IMR-90 (cell line): ENCODE measurements around the gene ASS1. TPM values are rescaled to one million over a fixed set of nuclear protein-coding genes. Genes with fewer than 3 reads are reported as not detected.
"Not testable (repeated sequence)": the region's sequence is repeated elsewhere in the genome, so short reads cannot be mapped to it uniquely, and the experiment has no call there.

ENCODE experiments used
- ATAC-seq: fragments of 200-7000 bp; cut with Tn5 transposase; 2 replicates; pipeline ENCODE4 v1.9.1; 2020; ENCODE audit warnings: low read depth, mild to moderate bottlenecking, moderate library complexity
- BruUV-seq: library from RNA; stranded (reverse); fragments of 400-500 nt; replicated peaks from 2 replicates; lab custom pipeline; 2021; lab: Mats Ljungman, UMichigan
- CTCF ChIA-PET: fragments of 300-600 bp; formaldehyde crosslinking; extraction: SDS; loops from one replicate; lab custom pipeline; 2021; ENCODE audit warnings: antibody characterized with exemption; lab: Yijun Ruan, JAX
- POLR2A ChIA-PET: fragments of 300-600 bp; sonication (Branson Sonifier 250); formaldehyde crosslinking; loops from one replicate; lab custom pipeline; 2022; ENCODE audit warnings: antibody characterized with exemption; ENCODE audit not compliant: unreplicated experiment; lab: Charles Lee
- DNase-seq: peaks from one replicate; pipeline ENCODE4 v3.0.0; 2013
- H2AFZ ChIP-seq: replicated peaks from 2 replicates; pipeline ENCODE3; 2013; ENCODE audit warnings: low read length, mild to moderate bottlenecking; ENCODE audit not compliant: poor library complexity
- H2AK5ac ChIP-seq: 2 replicates; pipeline ENCODE4 v1.6.1; 2013; ENCODE audit warnings: low read depth, low read length, inconsistent platforms
- H2AK9ac ChIP-seq: replicated peaks from 2 replicates; pipeline ENCODE3; 2013; ENCODE audit warnings: mild to moderate bottlenecking, low read depth, low read length, moderate library complexity; ENCODE audit not compliant: poor library complexity
- H2BK120ac ChIP-seq: 2 replicates; pipeline ENCODE4 v1.6.1; 2013; ENCODE audit warnings: low read depth, low read length, inconsistent platforms
- H2BK15ac ChIP-seq: 3 replicates; pipeline ENCODE4 v1.6.1; 2013; ENCODE audit warnings: low read depth, low read length, inconsistent platforms
- H2BK20ac ChIP-seq: 2 replicates; pipeline ENCODE4 v1.6.1; 2013; ENCODE audit warnings: low read depth, mild to moderate bottlenecking, inconsistent platforms, low read length, moderate library complexity
- H2BK5ac ChIP-seq: 2 replicates; pipeline ENCODE4 v1.6.1; 2013; ENCODE audit warnings: mild to moderate bottlenecking, low read depth, low read length, inconsistent platforms; ENCODE audit not compliant: poor library complexity, severe bottlenecking
- H3K14ac ChIP-seq: replicated peaks from 2 replicates; pipeline ENCODE4 v1.6.1; 2013; ENCODE audit warnings: low read depth, low read length, inconsistent platforms
- H3K18ac ChIP-seq: 2 replicates; pipeline ENCODE4 v1.6.1; 2013; ENCODE audit warnings: low read depth, low read length, control low read depth
- H3K23ac ChIP-seq: 2 replicates; pipeline ENCODE4 v1.6.1; 2013; ENCODE audit warnings: low read depth, low read length, inconsistent platforms
- H3K27ac ChIP-seq: 2 replicates; pipeline ENCODE4 v1.5.1; 2013; ENCODE audit warnings: mild to moderate bottlenecking, control low read depth, low read length; ENCODE audit not compliant: insufficient read depth
- H3K27me3 ChIP-seq: 2 replicates; pipeline ENCODE4 v1.6.1; 2013; ENCODE audit warnings: low read length; ENCODE audit not compliant: control insufficient read depth, insufficient read depth
- H3K36me3 ChIP-seq: 2 replicates; pipeline ENCODE4 v1.6.1; 2013; ENCODE audit warnings: low read length, mixed read lengths; ENCODE audit not compliant: control insufficient read depth, insufficient read depth
- H3K4ac ChIP-seq: 2 replicates; pipeline ENCODE4 v1.6.1; 2013; ENCODE audit warnings: low read depth, low read length, inconsistent platforms
- H3K4me1 ChIP-seq: 2 replicates; pipeline ENCODE4 v1.6.1; 2013; ENCODE audit warnings: low read length, mixed read lengths; ENCODE audit not compliant: control insufficient read depth, insufficient read depth
- H3K4me2 ChIP-seq: 2 replicates; pipeline ENCODE4 v1.6.1; 2013; ENCODE audit warnings: low read depth, mild to moderate bottlenecking, control low read depth, low read length, moderate library complexity
- H3K4me3 ChIP-seq: 2 replicates; pipeline ENCODE4 v1.5.1; 2013; ENCODE audit warnings: low read depth, mild to moderate bottlenecking, control low read depth, low read length, moderate library complexity; ENCODE audit not compliant: insufficient read depth
- H3K56ac ChIP-seq: 2 replicates; pipeline ENCODE4 v1.6.1; 2013; ENCODE audit warnings: low read length, inconsistent platforms; ENCODE audit not compliant: insufficient read depth; ENCODE audit errors: extremely low read depth
- H3K79me1 ChIP-seq, 2 experiments: 2 replicates each; pipeline ENCODE4 v1.6.1; 2013; ENCODE audit warnings: low read length in 2 of 2, inconsistent platforms in 1 of 2, low read depth in 1 of 2
- H3K9ac ChIP-seq: 2 replicates; pipeline ENCODE4 v1.6.1; 2013; ENCODE audit warnings: low read depth, low read length, control low read depth
- H3K9me1 ChIP-seq: 2 replicates; pipeline ENCODE4 v1.6.1; 2013; ENCODE audit warnings: low read length, inconsistent platforms; ENCODE audit not compliant: insufficient read depth
- H3K9me3 ChIP-seq: 2 replicates; pipeline ENCODE4 v1.6.1; 2013; ENCODE audit warnings: low read length; ENCODE audit not compliant: control insufficient read depth, insufficient read depth
- H4K20me1 ChIP-seq: 2 replicates; pipeline ENCODE4 v1.6.1; 2013; ENCODE audit warnings: low read length, inconsistent platforms; ENCODE audit not compliant: insufficient read depth
- H4K5ac ChIP-seq: 2 replicates; pipeline ENCODE4 v1.6.1; 2013; ENCODE audit warnings: mild to moderate bottlenecking, low read depth, low read length, control low read depth
- H4K8ac ChIP-seq, 2 experiments: 2 replicates each; pipeline ENCODE4 v1.6.1; 2013; ENCODE audit warnings: low read depth in 2 of 2, low read length in 2 of 2, control low read depth in 1 of 2, inconsistent platforms in 1 of 2
- H4K91ac ChIP-seq: 2 replicates; pipeline ENCODE4 v1.6.1; 2013; ENCODE audit warnings: low read depth, low read length, inconsistent platforms; ENCODE audit not compliant: insufficient read depth
- WGBS, 2 experiments: methylation state at CpG; one replicate each; pipeline versions ENCODE4 v1.1.5 to v1.1.7; 2013; ENCODE audit warnings: missing lambda C conversion rate in 2 of 2; ENCODE audit not compliant: insufficient read length in 1 of 2; ENCODE audit errors: extremely low coverage in 2 of 2; 5-methylcytosine and 5-hydroxymethylcytosine counted together
- dilution Hi-C: fragments of 300-500 bp; cut with HindIII; formaldehyde crosslinking; loops from one replicate; pipeline ENCODE4 v1.14.3; 2018; ENCODE audit warnings: low sequenced_read_pairs; ENCODE audit not compliant: unreplicated experiment
- in situ Hi-C: fragments of 300-500 bp; cut with MboI; formaldehyde crosslinking; loops from 3 replicates; pipeline ENCODE4 v1.14.3; 2019; ENCODE audit warnings: low sequenced_read_pairs, inconsistent platforms, mixed read lengths
- intact Hi-C: fragments of 100-400 bp; cut with micrococcal nuclease; formaldehyde crosslinking; loops from 2 replicates; pipeline ENCODE4 v1.10.0; 2022
- polyA plus RNA-seq, 3 experiments: library from polyadenylated mRNA; depleted of rRNA; stranded (reverse); fragments of >200 nt; gene quantifications; 2 replicates each; pipeline ENCODE4 v1.2.3, GENCODE V29; 2012; ENCODE audit warnings: low replicate concordance in 1 of 3
- total RNA-seq: library from RNA; depleted of rRNA; stranded (reverse); fragments of >200 nt; gene quantifications from 2 replicates; pipeline ENCODE4 v1.2.3, GENCODE V29; 2012

Gene ASS1
- total and polyA plus RNA-seq, 2 of the 4 experiments (the other 2 are of a cell fraction): 39.6 to 41.9 TPM

DNA sequence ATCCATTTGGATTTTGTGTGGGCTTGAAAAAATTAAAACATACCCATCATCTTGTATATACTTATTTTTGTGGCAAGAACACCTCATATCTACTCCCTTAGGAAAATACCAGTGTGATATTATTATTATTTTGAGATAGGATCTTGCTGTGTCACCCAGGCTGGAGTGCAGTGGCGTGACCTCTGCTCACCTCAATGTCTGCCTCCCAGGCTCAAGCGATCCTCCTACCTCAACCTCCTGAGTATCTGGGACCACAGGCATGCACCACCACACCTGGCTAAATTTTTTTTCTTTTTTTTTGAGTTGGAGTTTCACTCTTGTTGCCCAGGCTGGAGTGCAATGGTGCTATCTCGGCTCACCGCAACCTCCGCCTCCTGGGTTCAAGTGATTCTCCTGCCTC lies 10.1 kb upstream of the ASS1 start:
- ATAC-seq, CTCF ChIA-PET: not testable (repeated sequence)
- no CpG with 5 or more reads among the region's 5 CpGs for WGBS, 2 experiments

More for the DNA sequence above, 10.1 kb upstream of the ASS1 start:
- H4K91ac ChIP-seq, H3K18ac ChIP-seq, intact Hi-C loops, BruUV-seq, H3K56ac ChIP-seq, H3K23ac ChIP-seq, DNase-seq, H4K8ac ChIP-seq, H3K36me3 ChIP-seq, H2AK9ac ChIP-seq, H2BK120ac ChIP-seq, H3K27ac ChIP-seq, H2AK5ac ChIP-seq, H2BK20ac ChIP-seq, H4K20me1 ChIP-seq, H2BK15ac ChIP-seq, H4K5ac ChIP-seq, POLR2A ChIA-PET, dilution Hi-C loops, H3K9ac ChIP-seq, H3K9me1 ChIP-seq, H3K4me2 ChIP-seq, H3K79me1 ChIP-seq, H3K9me3 ChIP-seq, in situ Hi-C loops, H2BK5ac ChIP-seq, H3K4ac ChIP-seq, H2AFZ ChIP-seq, H3K14ac ChIP-seq, H3K4me1 ChIP-seq, H3K4me3 ChIP-seq: not testable (repeated sequence)
- H3K27me3 ChIP-seq: peaks cover 29% of the 10 kb centered on the region
